GM23338 (cell line): ENCODE data around the gene FOXN4. TPM values are rescaled to one million over a fixed set of nuclear protein-coding genes. Genes with fewer than 3 reads are reported as not detected.
A peak's percentile ranks its signal among the peaks of the same experiment; 100 is the strongest.

Source experiments
- ATAC-seq: fragments of 200-7000 bp; cut with Tn5 transposase; 3 replicates; pipeline ENCODE4 v1.9.1; 2020
- DNase-seq: peaks from one replicate; pipeline ENCODE4 v3.0.0-alpha.2; 2015; ENCODE audit warnings: low spot score
- H2AFZ ChIP-seq: fragments of 200-600 bp; sonication (generic); 2 replicates; pipeline ENCODE4 v1.8.0; 2016; ENCODE audit warnings: antibody characterized with exemption, mild to moderate bottlenecking, moderate library complexity
- H3F3A ChIP-seq: fragments of 200-600 bp; sonication (generic); replicated peaks from 2 replicates; pipeline ENCODE4 v1.8.0; 2017; ENCODE audit warnings: antibody characterized with exemption, mixed run types, low read depth
- H3K27ac ChIP-seq: fragments of 200-600 bp; sonication (generic); 2 replicates; pipeline ENCODE4 v1.6.1; 2016; ENCODE audit warnings: low read depth
- H3K27me3 ChIP-seq: fragments of 200-600 bp; sonication (generic); 2 replicates; pipeline ENCODE4 v1.8.0; 2016; ENCODE audit warnings: mild to moderate bottlenecking, mixed run types, moderate library complexity; ENCODE audit not compliant: insufficient read depth
- H3K36me3 ChIP-seq: fragments of 200-600 bp; sonication (generic); 2 replicates; pipeline ENCODE4 v1.8.0; 2016; ENCODE audit warnings: mild to moderate bottlenecking; ENCODE audit not compliant: insufficient read depth
- H3K4me1 ChIP-seq: fragments of 200-600 bp; sonication (generic); 2 replicates; pipeline ENCODE4 v1.8.0; 2016; ENCODE audit warnings: mild to moderate bottlenecking, moderate library complexity; ENCODE audit not compliant: insufficient read depth
- H3K4me2 ChIP-seq: fragments of 200-600 bp; sonication (generic); 2 replicates; pipeline ENCODE4 v1.7.1; 2017; ENCODE audit warnings: mixed run types
- H3K4me3 ChIP-seq: fragments of 200-600 bp; sonication (generic); 2 replicates; pipeline ENCODE4 v1.6.1; 2016; ENCODE audit warnings: mixed run types
- H3K79me2 ChIP-seq: fragments of 200-600 bp; sonication (generic); replicated peaks from 2 replicates; pipeline ENCODE4 v1.8.0; 2017; ENCODE audit warnings: mild to moderate bottlenecking; ENCODE audit not compliant: insufficient read depth
- H3K9me2 ChIP-seq: fragments of 200-600 bp; sonication (generic); 2 replicates; pipeline ENCODE4 v1.8.0; 2017; ENCODE audit not compliant: insufficient read depth
- H4K20me1 ChIP-seq: fragments of 200-600 bp; sonication (generic); replicated peaks from 2 replicates; pipeline ENCODE4 v1.8.0; 2017; ENCODE audit warnings: mild to moderate bottlenecking; ENCODE audit not compliant: insufficient read depth
- H3K27ac Mint-ChIP-seq: 2 replicates; pipeline ENCODE4 v1.8.0; 2020; ENCODE audit warnings: inconsistent platforms, mild to moderate bottlenecking, moderate library complexity, mixed read lengths
- H3K27me3 Mint-ChIP-seq: 3 replicates; pipeline ENCODE4 v1.8.0; 2022; ENCODE audit warnings: low read depth, mild to moderate bottlenecking, moderate library complexity, mixed read lengths, inconsistent platforms; ENCODE audit not compliant: insufficient read depth, poor library complexity
- H3K36me3 Mint-ChIP-seq: 3 replicates; pipeline ENCODE4 v1.8.0; 2021; ENCODE audit warnings: low read depth, mild to moderate bottlenecking, inconsistent platforms, moderate library complexity, mixed read lengths
- H3K4me1 Mint-ChIP-seq: 3 replicates; pipeline ENCODE4 v1.8.0; 2020; ENCODE audit warnings: mild to moderate bottlenecking, inconsistent platforms, mixed read lengths
- H3K4me3 Mint-ChIP-seq: 3 replicates; pipeline ENCODE4 v1.8.0; 2021; ENCODE audit warnings: moderate library complexity, mild to moderate bottlenecking, inconsistent platforms, mixed read lengths
- H3K9me3 Mint-ChIP-seq: 3 replicates; pipeline ENCODE4 v1.8.0; 2020; ENCODE audit warnings: moderate library complexity, mild to moderate bottlenecking, inconsistent platforms, mixed read lengths
- CREB1 ChIP-seq: fragments of 250-450 bp; sonication (Bioruptor Pico); IDR thresholded peaks from 2 replicates; pipeline ENCODE4 v1.5.0; 2020; ENCODE audit warnings: low read depth, mild to moderate bottlenecking, moderate library complexity
- EZH2 ChIP-seq: fragments of 200-600 bp; sonication (generic); IDR thresholded peaks from one replicate; pipeline ENCODE4 v1.8.0; 2017; ENCODE audit warnings: antibody characterized with exemption, mild to moderate bottlenecking, low read depth; ENCODE audit not compliant: unreplicated experiment
- EZH2phosphoT487 ChIP-seq: fragments of 200-600 bp; sonication (generic); IDR thresholded peaks from one replicate; pipeline ENCODE4 v1.8.1; 2018; ENCODE audit warnings: antibody characterized with exemption; ENCODE audit not compliant: unreplicated experiment
- JUNB ChIP-seq: IDR thresholded peaks from one replicate; pipeline ENCODE4 v1.6.1; 2016; ENCODE audit warnings: antibody characterized with exemption; ENCODE audit not compliant: unreplicated experiment
- STAT1 ChIP-seq: IDR thresholded peaks from one replicate; pipeline ENCODE4 v1.6.1; 2016; ENCODE audit warnings: antibody characterized with exemption; ENCODE audit not compliant: unreplicated experiment
- ZNF331 ChIP-seq: fragments of 250-450 bp; sonication (Bioruptor Pico); IDR thresholded peaks from 2 replicates; pipeline ENCODE4 v1.5.0; 2020; ENCODE audit warnings: low read depth, mild to moderate bottlenecking, moderate library complexity
- polyA plus RNA-seq: library from polyadenylated mRNA; unstranded; fragments of >200 nt; fragmentation: Nextera tagmentation; extraction: Ambion mirVana; gene quantifications from 2 replicates; pipeline ENCODE4 v1.2.1, GENCODE V29; 2016
- total RNA-seq: library from RNA; depleted of rRNA; stranded (reverse); fragments of >200 nt; shearing (Covaris generic); gene quantifications from 2 replicates; pipeline ENCODE4 v1.2.3, GENCODE V29; 2014
- TF ChIP-seq, protein P1 (sequence below): fragments of 250-450 bp; sonication (Bioruptor Pico); IDR thresholded peaks from 2 replicates; pipeline ENCODE4 v1.5.0; 2020; ENCODE audit warnings: mild to moderate bottlenecking, moderate library complexity
- TF ChIP-seq, protein P2 (sequence below), 2 experiments: fragments of 200-600 bp in 1 of 2; sonication (generic) in 1 of 2; conservative IDR thresholded peaks; 2 replicates each; pipeline versions ENCODE4 v1.5.1 to v1.6.1; 2016 to 2017; ENCODE audit warnings: antibody characterized with exemption in 2 of 2, low read depth in 2 of 2, mild to moderate bottlenecking in 2 of 2, moderate library complexity in 1 of 2
- TF ChIP-seq, protein P3 (sequence below): IDR thresholded peaks from one replicate; pipeline ENCODE4 v1.6.1; 2018; ENCODE audit warnings: antibody characterized with exemption; ENCODE audit not compliant: unreplicated experiment

FOXN4 gene
- total and polyA plus RNA-seq, 2 experiments from 2014 or later = 0.35 to 0.47 TPM

DNA sequence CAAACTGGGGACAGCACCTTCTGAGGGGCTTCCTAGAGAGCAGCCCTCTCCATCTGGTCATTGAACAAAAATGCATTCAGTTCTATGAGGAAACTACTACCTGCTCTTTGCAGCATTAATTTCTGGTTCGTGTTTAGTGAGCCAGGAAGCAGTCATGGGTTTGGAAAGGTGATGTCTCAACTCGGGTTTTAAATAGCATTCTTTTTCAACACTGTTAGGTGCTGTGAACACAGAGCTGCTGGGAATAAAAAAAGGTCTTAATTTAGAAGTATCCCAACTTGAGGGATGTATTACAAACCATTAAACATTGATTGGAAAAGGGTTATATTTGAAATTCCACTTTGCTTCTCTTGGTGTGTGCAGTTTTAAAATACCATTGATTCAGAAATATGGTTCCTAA lies 47.9 kb upstream of the FOXN4 start (continued):
- TF ChIP-seq, protein P1, sequence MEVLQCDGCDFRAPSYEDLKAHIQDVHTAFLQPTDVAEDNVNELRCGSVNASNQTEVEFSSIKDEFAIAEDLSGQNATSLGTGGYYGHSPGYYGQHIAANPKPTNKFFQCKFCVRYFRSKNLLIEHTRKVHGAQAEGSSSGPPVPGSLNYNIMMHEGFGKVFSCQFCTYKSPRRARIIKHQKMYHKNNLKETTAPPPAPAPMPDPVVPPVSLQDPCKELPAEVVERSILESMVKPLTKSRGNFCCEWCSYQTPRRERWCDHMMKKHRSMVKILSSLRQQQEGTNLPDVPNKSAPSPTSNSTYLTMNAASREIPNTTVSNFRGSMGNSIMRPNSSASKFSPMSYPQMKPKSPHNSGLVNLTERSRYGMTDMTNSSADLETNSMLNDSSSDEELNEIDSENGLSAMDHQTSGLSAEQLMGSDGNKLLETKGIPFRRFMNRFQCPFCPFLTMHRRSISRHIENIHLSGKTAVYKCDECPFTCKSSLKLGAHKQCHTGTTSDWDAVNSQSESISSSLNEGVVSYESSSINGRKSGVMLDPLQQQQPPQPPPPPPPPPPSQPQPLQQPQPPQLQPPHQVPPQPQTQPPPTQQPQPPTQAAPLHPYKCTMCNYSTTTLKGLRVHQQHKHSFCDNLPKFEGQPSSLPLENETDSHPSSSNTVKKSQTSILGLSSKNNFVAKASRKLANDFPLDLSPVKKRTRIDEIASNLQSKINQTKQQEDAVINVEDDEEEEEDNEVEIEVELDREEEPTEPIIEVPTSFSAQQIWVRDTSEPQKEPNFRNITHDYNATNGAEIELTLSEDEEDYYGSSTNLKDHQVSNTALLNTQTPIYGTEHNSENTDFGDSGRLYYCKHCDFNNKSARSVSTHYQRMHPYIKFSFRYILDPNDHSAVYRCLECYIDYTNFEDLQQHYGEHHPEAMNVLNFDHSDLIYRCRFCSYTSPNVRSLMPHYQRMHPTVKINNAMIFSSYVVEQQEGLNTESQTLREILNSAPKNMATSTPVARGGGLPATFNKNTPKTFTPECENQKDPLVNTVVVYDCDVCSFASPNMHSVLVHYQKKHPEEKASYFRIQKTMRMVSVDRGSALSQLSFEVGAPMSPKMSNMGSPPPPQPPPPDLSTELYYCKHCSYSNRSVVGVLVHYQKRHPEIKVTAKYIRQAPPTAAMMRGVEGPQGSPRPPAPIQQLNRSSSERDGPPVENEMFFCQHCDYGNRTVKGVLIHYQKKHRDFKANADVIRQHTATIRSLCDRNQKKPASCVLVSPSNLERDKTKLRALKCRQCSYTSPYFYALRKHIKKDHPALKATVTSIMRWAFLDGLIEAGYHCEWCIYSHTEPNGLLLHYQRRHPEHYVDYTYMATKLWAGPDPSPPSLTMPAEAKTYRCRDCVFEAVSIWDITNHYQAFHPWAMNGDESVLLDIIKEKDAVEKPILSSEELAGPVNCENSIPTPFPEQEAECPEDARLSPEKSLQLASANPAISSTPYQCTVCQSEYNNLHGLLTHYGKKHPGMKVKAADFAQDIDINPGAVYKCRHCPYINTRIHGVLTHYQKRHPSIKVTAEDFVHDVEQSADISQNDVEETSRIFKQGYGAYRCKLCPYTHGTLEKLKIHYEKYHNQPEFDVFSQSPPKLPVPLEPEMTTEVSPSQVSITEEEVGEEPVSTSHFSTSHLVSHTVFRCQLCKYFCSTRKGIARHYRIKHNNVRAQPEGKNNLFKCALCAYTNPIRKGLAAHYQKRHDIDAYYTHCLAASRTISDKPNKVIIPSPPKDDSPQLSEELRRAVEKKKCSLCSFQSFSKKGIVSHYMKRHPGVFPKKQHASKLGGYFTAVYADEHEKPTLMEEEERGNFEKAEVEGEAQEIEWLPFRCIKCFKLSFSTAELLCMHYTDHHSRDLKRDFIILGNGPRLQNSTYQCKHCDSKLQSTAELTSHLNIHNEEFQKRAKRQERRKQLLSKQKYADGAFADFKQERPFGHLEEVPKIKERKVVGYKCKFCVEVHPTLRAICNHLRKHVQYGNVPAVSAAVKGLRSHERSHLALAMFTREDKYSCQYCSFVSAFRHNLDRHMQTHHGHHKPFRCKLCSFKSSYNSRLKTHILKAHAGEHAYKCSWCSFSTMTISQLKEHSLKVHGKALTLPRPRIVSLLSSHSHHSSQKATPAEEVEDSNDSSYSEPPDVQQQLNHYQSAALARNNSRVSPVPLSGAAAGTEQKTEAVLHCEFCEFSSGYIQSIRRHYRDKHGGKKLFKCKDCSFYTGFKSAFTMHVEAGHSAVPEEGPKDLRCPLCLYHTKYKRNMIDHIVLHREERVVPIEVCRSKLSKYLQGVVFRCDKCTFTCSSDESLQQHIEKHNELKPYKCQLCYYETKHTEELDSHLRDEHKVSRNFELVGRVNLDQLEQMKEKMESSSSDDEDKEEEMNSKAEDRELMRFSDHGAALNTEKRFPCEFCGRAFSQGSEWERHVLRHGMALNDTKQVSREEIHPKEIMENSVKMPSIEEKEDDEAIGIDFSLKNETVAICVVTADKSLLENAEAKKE (CRISPR knock-in tag) = no peak
- TF ChIP-seq EZH2phosphoT487 (no peak), ZNF331 (CRISPR knock-in tag) (no peak)
- TF ChIP-seq, protein P2, sequence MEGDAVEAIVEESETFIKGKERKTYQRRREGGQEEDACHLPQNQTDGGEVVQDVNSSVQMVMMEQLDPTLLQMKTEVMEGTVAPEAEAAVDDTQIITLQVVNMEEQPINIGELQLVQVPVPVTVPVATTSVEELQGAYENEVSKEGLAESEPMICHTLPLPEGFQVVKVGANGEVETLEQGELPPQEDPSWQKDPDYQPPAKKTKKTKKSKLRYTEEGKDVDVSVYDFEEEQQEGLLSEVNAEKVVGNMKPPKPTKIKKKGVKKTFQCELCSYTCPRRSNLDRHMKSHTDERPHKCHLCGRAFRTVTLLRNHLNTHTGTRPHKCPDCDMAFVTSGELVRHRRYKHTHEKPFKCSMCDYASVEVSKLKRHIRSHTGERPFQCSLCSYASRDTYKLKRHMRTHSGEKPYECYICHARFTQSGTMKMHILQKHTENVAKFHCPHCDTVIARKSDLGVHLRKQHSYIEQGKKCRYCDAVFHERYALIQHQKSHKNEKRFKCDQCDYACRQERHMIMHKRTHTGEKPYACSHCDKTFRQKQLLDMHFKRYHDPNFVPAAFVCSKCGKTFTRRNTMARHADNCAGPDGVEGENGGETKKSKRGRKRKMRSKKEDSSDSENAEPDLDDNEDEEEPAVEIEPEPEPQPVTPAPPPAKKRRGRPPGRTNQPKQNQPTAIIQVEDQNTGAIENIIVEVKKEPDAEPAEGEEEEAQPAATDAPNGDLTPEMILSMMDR (conservative IDR thresholded peaks at IDR 0.05; ENCODE audit: low read depth in 2 of 2) = no peak

DNA sequence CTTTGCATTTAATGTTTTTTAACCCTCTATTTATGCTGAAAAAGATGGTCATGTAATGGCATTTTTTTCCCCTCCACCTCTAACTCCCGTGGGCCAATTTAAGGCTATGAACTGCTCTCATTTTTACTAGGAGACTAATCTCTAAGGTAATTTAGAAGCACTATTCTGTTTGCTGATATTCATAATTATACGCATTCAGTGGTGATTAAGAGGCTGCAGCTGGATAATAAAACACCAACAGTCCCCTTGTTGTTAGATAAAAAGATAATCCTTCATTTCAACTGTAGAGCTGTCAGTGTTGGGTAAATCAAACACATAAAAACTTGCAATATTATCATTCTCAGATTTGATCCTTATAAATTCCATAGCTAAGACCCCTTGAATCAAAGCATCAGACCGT lies 47.5 kb upstream of the FOXN4 start:
- Histone ChIP-seq H3K4me3 (no peak overlapping the region), H3K4me1 (no peaks in the 10 kb centered on the region), H2AFZ (0 out of 2 replicates have a peak overlapping the region, but pooled peaks have one; percentile 69), H3K27me3 (no peaks in the 10 kb centered on the region), H3K27ac (no peak overlapping the region), H3K9me2 (no peaks in the 10 kb centered on the region; the same call in 1 of the 2 replicates), H3F3A (no peaks in the 10 kb centered on the region), H4K20me1 (no peaks in the 10 kb centered on the region), H3K36me3 (no peaks in the 10 kb centered on the region), H3K79me2 (no peaks in the 10 kb centered on the region), H3K4me2 (no peak overlapping the region)
- peaks cover 2% of the 10 kb centered on the region for H3K27me3 Mint-ChIP-seq
- ATAC-seq = no peak
- no peak overlapping the region for H3K27ac Mint-ChIP-seq
- no peak overlapping the region for H3K4me3 Mint-ChIP-seq
- H3K4me1 Mint-ChIP-seq = peaks cover 2% of the 10 kb centered on the region; the same call in 1 of the 3 replicates
- H3K9me3 Mint-ChIP-seq = no peaks in the 10 kb centered on the region
- DNase-seq = no peak
- H3K36me3 Mint-ChIP-seq = no peaks in the 10 kb centered on the region
- TF ChIP-seq JUNB = no peak
- TF ChIP-seq CREB1 (CRISPR knock-in tag) = no peak
- TF ChIP-seq, protein P2 (conservative IDR thresholded peaks at IDR 0.05; ENCODE audit: low read depth in 2 of 2) = no peak
- TF ChIP-seq ZNF331 (CRISPR knock-in tag) = no peak
- TF ChIP-seq, protein P3, sequence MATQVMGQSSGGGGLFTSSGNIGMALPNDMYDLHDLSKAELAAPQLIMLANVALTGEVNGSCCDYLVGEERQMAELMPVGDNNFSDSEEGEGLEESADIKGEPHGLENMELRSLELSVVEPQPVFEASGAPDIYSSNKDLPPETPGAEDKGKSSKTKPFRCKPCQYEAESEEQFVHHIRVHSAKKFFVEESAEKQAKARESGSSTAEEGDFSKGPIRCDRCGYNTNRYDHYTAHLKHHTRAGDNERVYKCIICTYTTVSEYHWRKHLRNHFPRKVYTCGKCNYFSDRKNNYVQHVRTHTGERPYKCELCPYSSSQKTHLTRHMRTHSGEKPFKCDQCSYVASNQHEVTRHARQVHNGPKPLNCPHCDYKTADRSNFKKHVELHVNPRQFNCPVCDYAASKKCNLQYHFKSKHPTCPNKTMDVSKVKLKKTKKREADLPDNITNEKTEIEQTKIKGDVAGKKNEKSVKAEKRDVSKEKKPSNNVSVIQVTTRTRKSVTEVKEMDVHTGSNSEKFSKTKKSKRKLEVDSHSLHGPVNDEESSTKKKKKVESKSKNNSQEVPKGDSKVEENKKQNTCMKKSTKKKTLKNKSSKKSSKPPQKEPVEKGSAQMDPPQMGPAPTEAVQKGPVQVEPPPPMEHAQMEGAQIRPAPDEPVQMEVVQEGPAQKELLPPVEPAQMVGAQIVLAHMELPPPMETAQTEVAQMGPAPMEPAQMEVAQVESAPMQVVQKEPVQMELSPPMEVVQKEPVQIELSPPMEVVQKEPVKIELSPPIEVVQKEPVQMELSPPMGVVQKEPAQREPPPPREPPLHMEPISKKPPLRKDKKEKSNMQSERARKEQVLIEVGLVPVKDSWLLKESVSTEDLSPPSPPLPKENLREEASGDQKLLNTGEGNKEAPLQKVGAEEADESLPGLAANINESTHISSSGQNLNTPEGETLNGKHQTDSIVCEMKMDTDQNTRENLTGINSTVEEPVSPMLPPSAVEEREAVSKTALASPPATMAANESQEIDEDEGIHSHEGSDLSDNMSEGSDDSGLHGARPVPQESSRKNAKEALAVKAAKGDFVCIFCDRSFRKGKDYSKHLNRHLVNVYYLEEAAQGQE = no peak
- TF ChIP-seq STAT1 = no peak
- TF ChIP-seq EZH2 = no peak
